Measurements from ENCODE around the gene CRYL1. TPM values are rescaled to one million over a fixed set of nuclear protein-coding genes. Genes with fewer than 3 reads are reported as not detected.
A peak's percentile ranks its signal among the peaks of the same experiment; 100 is the strongest.

CRYL1 gene
- total RNA-seq, 2 donors from 2014 or later: 24.9 to 31.0 TPM

DNA sequence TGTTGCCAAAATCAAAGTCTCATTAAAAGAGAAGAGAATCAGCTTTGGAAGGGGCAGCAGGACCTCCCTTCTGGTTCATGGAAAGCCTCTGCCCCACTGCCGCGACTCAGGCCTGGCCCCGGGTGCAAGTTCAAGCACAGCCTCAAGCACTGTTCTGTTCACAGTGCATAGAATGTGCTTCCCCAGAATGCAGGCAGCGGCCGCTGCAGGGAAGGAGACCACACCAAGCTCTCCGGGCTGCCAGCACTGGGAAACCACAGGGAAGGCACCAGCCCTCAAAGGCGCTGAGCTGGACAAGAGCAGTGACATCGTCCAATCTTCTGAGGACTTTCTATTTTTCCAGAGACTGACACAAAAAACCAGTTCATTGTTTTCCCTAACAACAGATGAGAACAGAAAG, 55.5 kb downstream of the CRYL1 start:
- ATAC-seq (no peak), DNase-seq (no peak)
- intact Hi-C loops (cut with DNase I): no loop called here

DNA sequence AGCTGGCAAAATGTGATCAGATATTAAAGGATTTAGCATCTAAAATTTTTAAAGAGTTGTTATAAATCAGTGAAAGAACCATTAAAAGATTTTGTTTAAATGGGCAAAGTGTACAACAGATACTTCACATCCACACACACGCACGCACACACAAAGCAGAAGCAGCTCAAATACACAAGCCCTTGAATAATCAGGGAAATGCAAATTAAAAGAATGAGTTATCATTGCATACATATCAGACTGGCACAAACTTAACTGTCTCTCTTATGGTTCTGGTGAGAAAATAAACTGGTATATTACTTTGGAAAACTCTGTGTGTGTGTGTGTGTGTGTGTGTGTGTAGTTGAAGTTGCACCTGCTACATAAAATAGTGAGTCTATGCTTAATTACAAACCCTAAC, 59.3 kb downstream of the CRYL1 start:
- DNase-seq (no peak), ATAC-seq (no peak)
- intact Hi-C loops (cut with DNase I): no loop called here

DNA sequence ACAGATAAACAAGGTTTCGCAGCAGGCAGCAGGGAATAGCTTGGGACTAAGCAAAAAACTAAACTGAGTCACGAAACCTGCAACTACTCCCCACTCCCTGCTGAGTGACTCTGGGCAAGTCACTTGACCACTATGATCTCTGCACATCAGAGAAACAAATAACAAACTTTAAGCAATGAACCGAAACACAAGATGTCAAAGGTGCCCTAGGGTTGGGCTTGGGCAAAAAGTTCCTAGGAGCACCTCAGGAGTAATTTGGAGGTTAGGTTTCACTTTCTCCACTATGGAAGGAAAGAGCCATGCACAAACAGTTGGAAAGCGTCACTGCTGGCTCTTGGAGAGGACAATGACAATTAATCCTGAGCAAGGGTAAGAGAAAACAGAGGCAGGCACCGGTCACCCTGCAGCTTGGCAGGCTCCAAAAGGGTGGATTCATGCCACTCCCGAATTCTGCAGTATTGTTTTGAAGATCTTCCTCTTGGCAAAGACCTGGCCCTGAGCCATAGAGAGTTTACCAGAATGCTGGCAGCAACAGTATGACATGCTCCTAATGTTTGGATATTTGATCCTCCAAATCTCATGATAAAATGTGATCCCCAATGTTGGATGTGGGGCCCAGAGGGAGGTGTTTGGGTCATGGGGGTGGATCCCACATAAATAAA, 60.3 kb downstream of the CRYL1 start:
- ATAC-seq (peak; percentile 37 to 38), DNase-seq (no peak)
- intact Hi-C loops (cut with DNase I): no loop called here

DNA sequence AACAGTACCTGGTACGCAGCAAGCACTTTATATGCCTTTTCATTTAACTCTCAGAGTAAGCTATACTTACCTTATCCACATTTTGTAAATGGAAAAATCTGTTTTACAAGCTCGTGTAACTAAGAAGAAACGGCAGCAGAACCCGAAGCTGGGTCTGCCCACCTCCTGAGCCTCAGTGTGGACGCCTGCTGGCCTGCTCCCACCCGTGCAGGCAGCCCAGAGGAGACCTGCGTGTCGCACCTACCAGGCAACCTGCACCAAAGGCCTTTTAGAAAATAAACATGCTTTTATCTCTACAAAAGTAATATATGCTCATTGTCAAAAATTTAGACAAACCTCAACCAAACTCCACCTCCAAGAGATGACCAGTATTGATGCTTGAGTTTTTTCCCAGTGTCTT, 62.7 kb downstream of the CRYL1 start:
- intact Hi-C loops (cut with DNase I): no loop called here
- ATAC-seq: peak; percentile 33 to 40
- no peak for DNase-seq

DNA sequence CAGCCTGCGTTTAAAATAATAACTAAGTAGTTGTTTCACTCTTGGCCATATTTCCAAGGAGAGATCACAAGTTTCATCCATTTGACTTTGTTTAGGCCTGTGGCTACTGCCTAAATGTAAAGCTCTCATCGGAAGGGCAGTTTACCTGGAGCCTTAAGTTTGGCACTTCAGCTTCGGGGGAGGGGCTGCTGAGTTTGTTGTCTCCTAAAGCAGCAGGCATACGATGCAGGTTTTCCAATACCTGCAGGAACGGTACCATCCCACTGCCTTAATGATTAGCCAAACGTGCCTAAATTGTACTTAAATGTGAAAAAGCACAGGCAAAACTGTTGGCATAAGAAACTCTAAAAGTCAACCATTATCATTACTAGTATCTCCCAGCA, 63.1 kb downstream of the CRYL1 start:
- intact Hi-C loops (cut with DNase I): no loop called here
- ATAC-seq (no peak), DNase-seq (no peak)

DNA sequence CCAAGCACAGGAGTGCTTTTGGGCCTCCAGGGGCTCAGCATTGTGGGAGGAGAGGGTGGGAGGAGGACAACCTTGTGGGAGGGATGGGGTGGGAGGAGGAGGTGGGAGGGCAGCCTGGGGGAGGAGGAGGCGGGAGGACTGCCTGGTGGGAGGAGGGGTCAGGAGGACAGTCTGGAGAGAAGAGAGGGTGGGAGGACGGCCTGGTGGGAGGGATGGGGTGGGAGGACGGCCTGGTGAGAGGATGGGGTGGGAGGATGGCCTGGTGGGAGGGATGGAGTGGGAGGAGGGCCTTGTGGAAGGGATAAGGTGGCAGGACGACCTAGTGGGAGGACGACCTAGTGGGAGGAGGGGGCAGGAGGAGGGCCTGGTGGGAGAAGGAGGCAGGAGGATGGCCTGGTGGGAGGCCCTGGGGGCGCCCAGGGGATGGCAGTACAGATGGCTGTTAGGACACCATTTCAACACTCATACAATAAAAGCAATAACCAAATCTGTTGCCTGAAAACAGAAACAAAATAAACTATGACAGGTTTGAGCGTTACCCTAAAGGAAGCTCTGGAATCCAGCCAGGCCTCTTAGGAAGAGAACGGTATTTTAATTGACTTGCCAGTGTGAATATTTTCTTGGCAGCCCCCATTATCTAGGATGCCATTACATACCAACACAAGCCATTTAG, 63.7 kb downstream of the CRYL1 start:
- DNase-seq: no peak
- intact Hi-C loops (cut with DNase I): no loop called here
- peak; percentile 68 for ATAC-seq

DNA sequence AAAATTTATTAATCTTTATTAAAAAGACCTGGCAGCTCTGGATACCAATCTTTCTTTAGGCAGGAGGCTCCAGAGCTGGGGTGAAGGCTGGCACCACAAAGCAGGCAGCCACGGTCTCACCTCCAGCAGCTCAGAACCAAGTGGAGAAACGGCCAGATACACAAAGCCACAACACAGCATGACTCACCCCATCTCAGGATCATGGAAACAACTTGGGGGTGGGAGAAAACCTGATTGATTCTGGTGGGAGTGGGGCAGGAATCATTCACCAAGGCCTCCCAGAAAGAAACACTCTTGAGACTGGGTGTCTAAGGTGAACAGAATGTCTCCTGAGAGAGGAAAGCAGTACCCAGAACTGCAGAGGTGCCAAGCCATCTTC, 64.2 kb downstream of the CRYL1 start:
- ATAC-seq (peak in 1 of 2 donors; percentile 61), DNase-seq (no peak)
- intact Hi-C loops (cut with DNase I): no loop called here

DNA sequence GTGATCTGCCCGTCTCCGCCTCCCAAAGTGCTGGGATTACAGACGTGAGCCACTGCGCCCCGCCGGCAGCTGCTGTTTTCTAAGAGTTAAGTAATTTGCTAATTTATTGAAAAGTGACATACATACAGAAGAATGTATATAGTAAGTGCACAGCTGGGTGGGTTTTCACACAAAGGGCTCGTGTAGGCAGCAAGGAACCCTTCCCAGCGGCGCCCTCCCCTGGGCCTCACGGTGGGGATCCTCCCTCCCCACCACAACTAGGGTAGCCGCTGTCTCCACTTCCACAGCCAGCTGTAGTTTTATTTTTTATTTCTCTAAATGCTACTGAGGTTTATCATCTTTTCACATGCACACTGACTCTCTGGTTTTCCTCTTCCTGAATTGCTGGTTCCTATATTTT, 64.9 kb downstream of the CRYL1 start:
- DNase-seq (no peak), ATAC-seq (no peak)
- intact Hi-C loops (cut with DNase I): no loop called here

DNA sequence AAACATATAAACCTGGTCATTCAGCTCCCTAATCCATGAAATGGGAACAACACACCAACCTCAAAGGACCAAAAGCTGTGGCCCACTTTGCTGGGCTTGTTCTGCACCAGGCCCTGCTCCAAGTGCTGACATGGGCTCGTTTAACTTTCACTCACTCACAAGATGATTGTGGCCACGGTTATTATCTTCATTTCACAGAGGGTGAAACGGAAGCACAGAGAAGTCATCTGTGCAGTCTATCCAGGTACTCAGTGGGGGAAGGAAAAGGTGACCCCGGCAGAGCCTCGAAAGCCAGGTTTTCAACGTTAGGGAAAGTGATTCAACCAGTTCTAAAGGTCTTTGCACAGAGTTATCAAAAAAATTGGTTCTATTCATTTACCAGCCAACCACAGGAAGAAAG, 68.0 kb downstream of the CRYL1 start:
- intact Hi-C loops (cut with DNase I): loop anchor here in 1 of 2 donors (10.0 kb wide), 1 partner anchor 123 kb away; no protein-coding TSS in a partner anchor
- ATAC-seq: peak; percentile 20 to 34
- no peak for DNase-seq

DNA sequence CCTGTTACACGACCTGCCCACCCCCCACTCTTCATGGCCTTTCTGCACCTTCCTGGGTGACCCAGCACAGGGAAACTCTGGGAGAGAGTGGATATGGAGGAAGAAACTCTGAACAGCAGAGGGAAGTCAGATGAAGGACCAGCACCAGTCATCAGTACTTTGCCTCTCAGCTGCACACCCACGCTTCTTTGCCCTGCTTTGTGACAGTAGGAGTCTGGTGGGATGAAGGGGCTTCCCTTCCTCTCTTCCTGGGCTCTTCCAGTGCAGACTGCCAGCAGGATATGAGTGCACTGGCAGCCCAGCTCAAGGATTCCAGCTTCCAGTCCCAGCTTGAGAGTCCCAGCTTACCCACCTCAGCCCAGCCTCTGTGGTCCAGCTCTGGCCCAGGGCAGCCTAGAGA, 68.9 kb downstream of the CRYL1 start:
- ATAC-seq: no peak
- DNase-seq: no peak
- intact Hi-C loops (cut with DNase I): loop anchor here in 1 of 2 donors (10.0 kb wide), 1 partner anchor 122 kb away; no protein-coding TSS in a partner anchor

DNA sequence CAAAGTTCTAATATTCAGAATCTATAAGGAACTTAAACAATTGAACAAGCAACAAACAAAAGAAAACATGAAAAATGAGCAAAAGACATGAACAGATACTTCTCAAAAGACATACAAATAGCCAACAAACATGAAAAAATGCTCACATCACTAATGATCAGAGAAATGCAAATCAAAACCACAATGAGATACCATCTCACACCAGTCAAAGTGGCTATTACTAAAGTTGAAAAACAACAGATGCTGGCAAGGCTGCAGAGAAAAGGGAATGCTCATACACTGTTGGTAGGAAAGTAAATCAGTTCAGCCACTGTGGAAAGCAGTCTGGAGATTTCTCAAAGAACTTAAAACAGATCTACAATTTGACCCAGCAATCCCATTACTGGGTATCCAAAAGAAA, 74.3 kb downstream of the CRYL1 start:
- intact Hi-C loops (cut with DNase I): loop anchor here in 1 of 2 donors (10.0 kb wide), 1 partner anchor 117 kb away; no protein-coding TSS in a partner anchor
- DNase-seq (no peak), ATAC-seq (no peak)

DNA sequence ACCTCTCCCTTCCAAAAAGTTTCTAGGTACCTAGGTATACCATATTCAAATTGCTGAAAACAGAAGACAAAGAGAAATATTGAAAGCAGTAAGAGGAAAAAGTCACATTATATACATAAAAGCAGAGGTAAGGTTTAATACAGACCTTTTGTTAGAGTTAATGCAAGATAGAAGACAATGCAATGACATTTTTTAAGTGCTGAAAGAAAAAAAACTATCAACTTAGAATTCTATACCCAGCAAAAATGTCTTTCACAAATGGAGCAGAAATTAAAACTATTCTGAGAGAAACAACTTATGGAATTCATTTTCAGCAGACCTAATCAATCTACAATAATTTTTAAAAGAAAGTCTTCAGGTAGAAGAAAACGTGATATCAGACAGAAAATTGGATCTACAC, 77.2 kb downstream of the CRYL1 start:
- intact Hi-C loops (cut with DNase I): no loop called here

DNA sequence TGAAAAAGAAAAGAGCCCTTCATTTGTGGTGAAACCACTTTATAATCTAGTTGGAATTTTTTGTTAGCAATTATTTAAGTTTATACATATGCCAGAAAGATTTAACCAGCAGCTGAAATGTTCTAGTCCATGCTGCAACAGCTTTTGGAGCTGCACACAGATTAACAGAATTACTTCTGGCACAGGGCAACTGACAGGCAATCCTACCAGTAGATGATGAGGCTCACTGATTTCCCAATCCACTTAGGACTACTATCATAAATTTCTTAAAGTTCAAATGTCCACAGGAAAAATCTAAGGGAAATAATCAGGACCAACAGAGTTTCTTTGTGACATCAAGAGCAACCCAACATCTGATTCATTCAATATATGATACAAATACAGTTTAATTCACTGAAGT, 78.8 kb downstream of the CRYL1 start:
- DNase-seq (no peak), ATAC-seq (peak; percentile 42 to 61)
- intact Hi-C loops (cut with DNase I): no loop called here

More for the DNA sequence above, 77.2 kb downstream of the CRYL1 start:
- no peak for ATAC-seq
- DNase-seq: no peak

DNA sequence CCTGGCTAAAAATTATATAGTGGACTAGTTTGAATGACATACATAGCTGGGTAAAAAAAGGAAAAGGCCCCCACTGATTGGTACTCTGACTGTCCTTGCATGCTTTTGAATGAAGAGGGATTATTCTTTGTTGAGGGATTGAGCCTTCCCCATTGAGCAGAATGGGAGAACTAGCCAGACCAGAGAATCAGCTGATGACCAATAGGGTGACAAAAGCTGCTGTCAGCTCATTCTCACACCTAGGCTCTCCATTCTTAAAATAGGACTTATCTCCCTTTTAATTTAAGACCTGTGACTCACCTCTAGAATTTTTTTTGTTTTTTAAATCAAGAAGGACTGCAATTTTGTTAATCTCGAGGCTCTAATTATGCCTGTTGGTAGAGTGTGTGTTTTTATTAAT, 79.3 kb downstream of the CRYL1 start:
- ATAC-seq: peak; percentile 86 to 89
- no peak for DNase-seq
- intact Hi-C loops (cut with DNase I): no loop called here

DNA sequence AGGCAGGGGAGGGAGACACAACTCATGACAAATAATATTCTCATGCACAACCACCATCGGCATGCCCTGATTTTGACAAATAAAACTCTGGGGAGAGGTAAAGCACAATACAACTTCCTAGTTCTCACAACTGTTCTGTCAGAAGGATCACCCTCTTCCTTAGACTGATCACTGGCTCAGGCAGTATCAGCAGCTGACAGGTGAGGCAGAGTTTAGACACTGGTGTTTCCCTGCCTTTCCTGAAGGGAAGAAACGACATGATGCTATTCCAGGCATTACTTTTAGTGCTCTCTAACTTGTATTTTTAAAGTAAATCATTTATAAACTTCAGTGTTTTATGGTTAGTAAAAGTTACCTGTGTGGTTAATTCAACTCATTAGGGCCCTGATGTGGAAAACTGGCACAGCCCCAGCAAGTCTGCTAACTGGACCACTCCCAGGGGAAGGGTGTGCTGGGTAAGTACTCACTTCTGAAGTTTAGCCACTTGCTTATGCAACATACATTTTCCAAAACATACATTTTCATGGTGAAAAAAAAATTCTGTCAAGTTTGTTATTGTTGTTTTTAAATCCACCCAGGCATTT, 82.8 kb downstream of the CRYL1 start:
- intact Hi-C loops (cut with DNase I): no loop called here
- DNase-seq (no peak), ATAC-seq (no peak)

DNA sequence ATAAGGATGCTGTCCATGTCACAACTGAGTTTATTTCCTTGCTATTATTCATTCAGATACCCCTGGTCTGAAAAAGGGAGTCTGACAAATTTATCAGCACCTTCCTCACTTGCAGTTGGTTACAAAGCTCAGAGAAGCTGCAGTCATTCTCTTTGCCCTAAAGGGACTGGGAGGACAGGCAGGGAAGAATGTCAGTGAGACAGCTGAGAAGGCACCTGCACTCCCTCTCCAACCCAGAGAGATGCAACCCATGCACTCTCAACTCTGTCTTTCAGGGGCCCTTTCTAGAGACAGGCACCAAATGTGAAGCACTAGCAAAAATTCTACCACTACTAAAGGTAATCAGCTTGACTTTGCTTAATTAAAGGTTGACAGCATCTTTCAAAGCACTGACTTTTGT, 83.3 kb downstream of the CRYL1 start:
- no peak for ATAC-seq
- intact Hi-C loops (cut with DNase I): no loop called here
- DNase-seq: no peak

DNA sequence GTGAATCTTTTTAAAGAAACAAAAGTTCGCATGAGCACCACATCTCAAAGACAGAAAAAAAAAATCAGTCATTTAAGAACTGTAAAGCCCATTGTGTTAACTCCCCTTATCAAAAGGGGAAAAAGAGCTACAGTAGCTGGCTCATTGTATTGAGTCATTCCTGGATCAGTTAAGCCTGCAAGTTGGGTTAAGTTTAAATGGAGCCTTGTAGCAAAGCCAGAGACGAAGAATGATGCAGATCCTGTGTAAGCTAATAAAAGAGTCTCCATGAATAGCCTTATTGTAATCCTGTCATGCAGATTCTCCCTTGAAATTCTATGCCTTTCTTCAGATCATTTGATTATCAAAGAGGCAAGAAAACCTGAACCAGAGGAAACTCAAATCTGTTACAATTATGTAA, 83.8 kb downstream of the CRYL1 start:
- intact Hi-C loops (cut with DNase I): no loop called here
- ATAC-seq (peak in 1 of 2 donors; percentile 58), DNase-seq (no peak)

DNA sequence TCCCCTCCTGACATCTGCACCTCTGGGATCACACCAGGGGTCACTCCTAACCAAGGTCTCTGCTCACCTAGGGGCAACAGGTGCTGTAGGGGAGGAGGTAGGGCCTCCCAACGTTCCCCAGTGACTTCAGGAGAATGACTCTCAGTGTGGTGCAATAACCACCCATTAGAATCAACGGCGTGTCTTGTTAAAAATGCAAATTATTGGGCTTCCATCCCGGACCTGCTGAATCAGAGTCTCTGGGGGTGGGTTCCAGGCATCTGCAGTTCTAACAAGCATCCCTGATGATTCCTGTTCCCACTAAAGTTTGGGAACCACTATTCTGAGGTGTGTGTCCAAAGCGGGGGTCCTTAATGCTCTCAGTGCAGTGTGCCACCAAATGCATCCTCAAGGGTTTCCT, 84.6 kb downstream of the CRYL1 start:
- DNase-seq: no peak
- intact Hi-C loops (cut with DNase I): no loop called here
- ATAC-seq: no peak

DNA sequence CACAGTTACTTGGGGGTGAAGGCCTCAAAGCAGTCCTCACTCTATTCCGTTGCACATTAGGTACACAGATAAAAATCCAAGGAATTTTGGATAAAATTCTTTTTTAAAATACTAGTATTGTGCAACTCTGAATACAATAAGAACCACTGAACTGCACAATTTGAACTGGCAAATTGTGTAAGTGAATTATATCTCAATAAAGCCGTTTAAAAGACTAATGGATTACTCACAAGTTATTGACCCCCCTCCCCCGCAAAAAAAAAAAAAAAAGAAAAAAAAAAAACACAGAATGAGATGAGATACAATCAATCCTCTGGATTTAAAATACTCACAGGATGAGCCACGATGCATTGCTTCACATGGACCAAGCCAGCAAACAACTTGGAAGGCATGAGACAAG, 86.4 kb downstream of the CRYL1 start:
- no peak for DNase-seq
- no peak for ATAC-seq
- intact Hi-C loops (cut with DNase I): no loop called here

DNA sequence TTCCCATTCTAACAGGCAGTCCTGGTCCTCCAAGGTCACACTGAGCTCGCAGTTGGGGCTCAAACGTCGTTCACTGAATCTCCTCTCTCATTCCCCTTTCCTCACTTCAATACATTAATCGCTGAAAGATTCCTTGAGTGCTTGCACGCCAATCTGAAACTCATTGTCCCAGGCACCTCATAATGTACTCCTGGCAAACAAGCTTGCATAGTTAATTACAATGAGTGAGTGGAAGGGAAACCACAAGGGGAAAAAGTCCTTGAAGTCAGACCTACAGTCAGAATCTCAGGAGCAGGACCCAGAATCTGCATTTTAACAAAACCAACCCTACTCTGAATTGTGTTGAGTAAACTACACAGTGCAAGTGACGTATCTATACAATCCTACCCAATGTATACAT, 86.9 kb downstream of the CRYL1 start:
- intact Hi-C loops (cut with DNase I): no loop called here
- ATAC-seq (no peak), DNase-seq (no peak)

DNA sequence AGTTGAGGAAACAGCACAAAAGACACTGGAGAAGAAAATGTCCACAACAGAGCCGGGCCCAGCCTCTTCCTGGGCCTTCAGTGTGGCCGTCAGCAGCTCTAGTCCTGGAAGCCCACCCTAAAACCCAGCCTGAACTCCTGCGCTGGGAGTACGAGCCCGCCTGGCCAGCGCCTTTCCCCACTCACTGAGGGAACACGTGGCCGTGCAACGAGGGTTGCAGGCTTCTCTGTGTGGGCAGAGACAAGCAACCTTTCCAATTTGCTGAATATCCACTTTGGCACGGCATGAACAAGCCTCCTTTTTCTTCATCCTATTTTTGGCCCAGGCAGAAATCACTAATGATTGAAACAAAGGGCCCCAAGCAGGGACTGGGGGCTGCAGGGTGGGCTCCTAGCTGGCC, 89.2 kb downstream of the CRYL1 start:
- DNase-seq (no peak), ATAC-seq (no peak)
- intact Hi-C loops (cut with DNase I): no loop called here
